ENCODE results near the gene BRIP1.
"Not testable (repeated sequence)": the region's sequence is repeated elsewhere in the genome, so short reads cannot be mapped to it uniquely, and the experiment has no call there.

Gene BRIP1

DNA sequence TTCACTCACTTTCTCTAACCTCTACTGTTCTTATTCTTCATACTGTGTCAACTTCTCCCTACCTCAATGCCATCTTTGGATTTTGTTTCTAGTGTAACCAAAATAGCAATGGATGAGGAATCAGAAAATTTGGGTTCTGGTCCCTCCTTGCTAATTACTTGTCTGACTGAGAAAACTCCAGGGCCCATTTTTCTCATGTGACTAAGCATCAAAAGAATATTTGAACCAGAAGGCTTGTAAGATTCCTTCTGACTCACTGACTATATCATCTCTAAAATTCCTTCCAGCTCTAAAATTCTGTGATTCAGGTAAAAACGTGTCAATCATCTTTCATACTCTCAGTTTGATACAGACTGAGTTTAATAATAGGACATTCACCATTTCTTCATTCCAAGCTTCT is 57.9 kb downstream of the BRIP1 start:
- no peak for DNase-seq (ENCODE audit: low read depth in 2 of 3, low spot score in 2 of 3)

- no peak for DNase-seq (ENCODE audit: low read depth in 2 of 3, low spot score in 2 of 3)
Measured at GRCh38 chr17:61803796-61804195, 59.5 kb downstream of the BRIP1 start.

DNA sequence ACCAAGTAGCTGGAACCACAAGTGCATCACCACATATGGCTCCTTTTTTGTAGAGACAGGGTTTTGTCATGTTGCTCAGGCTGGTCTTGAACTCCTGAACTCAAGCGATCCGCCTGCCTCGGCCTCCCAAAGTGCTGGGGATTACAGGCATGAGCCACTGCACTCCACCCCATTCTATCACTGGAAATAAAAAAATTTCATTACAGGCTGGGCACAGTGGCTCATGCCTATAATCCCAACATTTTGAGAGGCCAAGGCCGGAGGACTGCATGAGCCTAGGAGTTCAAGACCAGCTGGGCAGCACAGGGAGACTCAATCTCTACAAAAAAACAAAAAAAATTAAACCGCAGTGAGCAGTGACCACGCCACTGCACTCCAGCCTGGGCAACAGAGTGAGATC is 60.1 kb downstream of the BRIP1 start:
- DNase-seq (ENCODE audit: low read depth in 2 of 3, low spot score in 2 of 3) = no peak

- no peak for DNase-seq (ENCODE audit: low read depth in 2 of 3, low spot score in 2 of 3)
Measured at GRCh38 chr17:61799812-61800484, 63.4 kb downstream of the BRIP1 start.

GRCh38 chr17:61797283-61797682 is 66.0 kb downstream of the BRIP1 start:
- no peak for DNase-seq (ENCODE audit: low read depth in 2 of 3, low spot score in 2 of 3)

- no peak for DNase-seq (ENCODE audit: low read depth in 2 of 3, low spot score in 2 of 3)
Measured at GRCh38 chr17:61795546-61795945, 67.8 kb downstream of the BRIP1 start.

DNA sequence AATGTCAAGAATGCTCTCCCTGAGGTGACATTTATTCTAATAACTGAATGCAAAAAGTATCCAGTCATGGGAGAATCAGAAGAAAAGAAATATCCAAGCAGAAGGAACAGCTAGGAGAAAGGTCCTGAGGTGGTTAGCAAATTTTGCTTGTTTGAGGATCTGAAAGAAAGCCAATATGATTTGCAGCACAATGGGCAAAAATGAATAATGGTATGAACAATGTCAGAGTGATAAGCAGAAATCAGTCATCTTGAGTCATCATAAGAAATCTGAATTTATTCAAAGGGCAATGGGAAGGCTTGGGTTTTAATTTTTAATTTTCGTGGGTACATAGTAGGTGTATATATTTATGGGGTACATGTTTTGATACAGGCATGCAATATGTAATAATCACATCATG is 68.5 kb downstream of the BRIP1 start:
- DNase-seq (ENCODE audit: low read depth in 2 of 3, low spot score in 2 of 3) = no peak

DNA sequence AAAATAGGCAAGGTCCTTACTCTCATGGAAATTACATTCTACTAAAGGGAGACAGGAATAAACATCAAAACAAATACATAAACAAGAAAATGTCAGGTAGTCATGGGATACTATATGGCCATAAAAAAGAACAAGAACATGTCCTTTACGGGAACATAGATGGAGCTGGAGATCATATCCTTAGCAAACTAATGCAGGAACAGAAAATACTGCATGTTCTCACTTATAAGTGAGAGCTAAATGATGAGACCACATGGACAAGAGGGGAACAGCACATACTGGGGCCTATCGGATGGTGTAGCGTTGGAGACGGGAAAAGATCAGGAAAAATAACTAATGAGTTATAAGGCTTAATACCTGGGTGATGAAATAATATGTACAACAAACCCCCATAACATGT is 69.1 kb downstream of the BRIP1 start:
- no peak for DNase-seq (ENCODE audit: low read depth in 2 of 3, low spot score in 2 of 3)

DNA sequence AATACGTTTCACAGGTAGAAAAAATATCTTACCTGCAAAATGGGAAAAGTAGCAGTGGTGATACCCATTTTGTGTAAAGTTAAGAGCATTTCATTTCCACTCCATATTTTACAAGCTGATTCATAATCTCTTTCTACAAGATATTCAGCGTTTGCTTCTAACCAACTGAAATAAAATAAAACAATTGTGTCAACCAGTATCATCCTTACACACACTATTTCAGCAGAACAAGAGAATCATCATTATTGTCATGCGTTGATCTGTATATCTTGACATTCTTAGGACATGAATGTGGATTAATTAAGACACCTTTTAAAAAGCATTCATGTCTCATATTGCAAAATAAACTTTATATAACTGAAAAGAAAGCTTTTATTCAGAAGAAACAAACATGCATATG is 69.8 kb downstream of the BRIP1 start:
- no peak for DNase-seq (ENCODE audit: low read depth in 2 of 3, low spot score in 2 of 3)

GRCh38 chr17:61789872-61790271 is 73.5 kb downstream of the BRIP1 start:
- no peak for DNase-seq (ENCODE audit: low read depth in 2 of 3, low spot score in 2 of 3)

DNA sequence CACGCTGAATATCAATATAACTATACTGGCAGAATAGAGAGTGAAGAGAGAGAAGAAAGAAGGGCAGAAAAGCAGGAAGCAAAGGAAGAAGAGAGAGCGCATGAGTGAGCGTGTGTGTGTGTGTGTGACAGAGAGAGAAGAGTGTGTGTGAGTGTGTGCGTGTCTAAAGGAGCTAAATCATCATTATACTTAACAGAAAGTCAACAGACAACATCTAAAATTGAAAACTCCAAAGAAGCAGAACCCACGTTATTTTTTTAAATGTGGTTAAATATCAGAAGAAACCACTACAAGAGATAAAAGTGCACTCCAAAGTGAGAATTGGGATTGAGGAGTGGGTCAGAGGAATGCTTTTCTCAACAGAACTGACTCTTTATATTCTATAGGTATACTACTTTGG is 77.2 kb downstream of the BRIP1 start:
- DNase-seq (ENCODE audit: low read depth in 2 of 3, low spot score in 2 of 3) = no peak

- DNase-seq (ENCODE audit: low read depth in 2 of 3, low spot score in 2 of 3) = no peak
Measured at GRCh38 chr17:61784510-61784909, 78.8 kb downstream of the BRIP1 start.

DNA sequence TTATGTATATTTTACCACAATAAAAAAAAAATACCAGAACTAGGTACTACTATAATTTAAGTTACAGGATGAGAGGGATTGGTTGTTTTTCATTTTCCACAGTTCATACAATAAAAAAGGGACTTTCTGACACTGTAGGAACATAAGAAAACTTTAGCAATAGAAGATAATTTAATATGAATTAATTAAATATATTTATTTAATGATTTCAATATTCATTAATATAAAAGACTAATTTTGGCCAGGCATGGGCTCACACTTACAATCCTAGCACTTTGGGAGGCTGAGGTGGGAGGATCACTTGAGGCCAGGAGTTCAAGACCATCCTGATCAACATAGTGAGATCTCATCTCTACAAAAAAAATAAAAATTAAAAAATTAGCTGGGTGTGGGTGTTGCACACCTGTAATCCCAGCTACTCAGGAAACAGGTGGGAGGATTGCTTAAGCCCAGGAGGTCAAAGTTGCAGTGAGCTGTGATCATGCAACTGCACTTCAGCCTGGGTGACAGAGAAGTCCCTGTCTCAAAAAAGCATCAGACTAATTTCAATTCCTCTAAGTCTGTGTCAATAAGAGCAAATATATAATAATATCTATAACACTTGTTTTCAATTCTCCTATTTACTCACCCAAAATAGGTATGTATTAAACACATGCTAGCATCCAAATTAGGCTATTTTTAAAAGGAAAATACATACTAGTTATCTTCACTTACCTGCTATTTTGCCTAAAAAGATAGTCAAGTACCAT is 79.6 kb downstream of the BRIP1 start:
- no peak for DNase-seq (ENCODE audit: low read depth in 2 of 3, low spot score in 2 of 3)

DNA sequence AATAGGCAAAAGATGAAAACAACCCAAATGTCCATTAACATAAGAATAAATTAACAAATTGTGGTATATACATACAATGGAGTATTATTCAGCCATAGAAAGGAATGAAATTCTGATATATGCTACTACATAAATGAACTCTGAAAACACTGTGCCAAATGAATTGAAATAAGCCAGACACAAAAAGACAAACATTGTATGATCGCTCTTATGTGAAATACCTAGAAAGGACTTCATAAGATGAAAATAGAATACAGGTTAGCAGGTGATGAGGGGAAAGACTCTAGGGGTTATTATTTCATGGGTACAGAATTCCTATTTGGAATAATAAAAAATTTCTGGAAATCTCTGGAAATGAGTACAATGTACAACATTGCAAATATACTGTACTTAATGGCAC is 80.2 kb downstream of the BRIP1 start:
- no peak for DNase-seq (ENCODE audit: low read depth in 2 of 3, low spot score in 2 of 3)

- no peak for DNase-seq (ENCODE audit: low read depth in 2 of 3, low spot score in 2 of 3)
Measured at GRCh38 chr17:61782683-61783082, 80.6 kb downstream of the BRIP1 start.

DNA sequence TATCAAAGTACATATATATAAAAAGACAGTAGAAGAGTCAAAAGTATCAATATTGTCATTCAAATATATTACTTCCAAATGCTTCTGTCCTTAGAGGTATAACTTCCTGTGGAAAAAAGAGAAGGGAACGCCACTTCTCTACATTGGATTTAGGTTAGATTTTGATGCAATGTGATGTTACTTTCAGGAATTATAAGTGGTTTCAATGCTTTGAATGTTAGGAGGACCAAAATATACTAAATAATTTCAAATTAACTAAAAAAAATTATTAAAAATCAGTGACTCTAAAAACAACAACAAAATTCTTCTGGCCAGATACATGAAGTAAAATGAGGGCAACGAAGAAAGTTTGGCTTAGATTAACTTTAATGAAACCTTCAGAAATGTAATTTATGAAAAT is 88.0 kb downstream of the BRIP1 start:
- DNase-seq (ENCODE audit: low read depth in 2 of 3, low spot score in 2 of 3) = no peak

- no peak for DNase-seq (ENCODE audit: low read depth in 2 of 3, low spot score in 2 of 3)
Measured at GRCh38 chr17:61774724-61775123, 88.6 kb downstream of the BRIP1 start.

DNA sequence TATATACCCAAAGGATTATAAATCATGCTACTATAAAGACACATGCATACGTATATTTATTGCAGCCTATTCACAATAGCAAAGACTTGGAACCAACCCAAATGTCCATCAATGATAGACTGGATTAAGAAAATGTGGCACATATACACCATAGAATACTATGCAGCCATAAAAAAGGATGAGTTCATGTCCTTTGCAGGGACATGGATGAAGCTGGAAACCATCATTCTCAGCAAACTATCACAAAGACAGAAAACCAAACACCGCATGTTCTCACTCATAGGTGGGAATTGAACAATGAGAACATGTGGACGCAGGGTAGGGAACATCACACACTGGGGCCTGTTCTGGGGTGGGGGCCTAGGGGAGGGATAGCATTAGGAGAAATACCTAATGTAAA is 89.2 kb downstream of the BRIP1 start:
- DNase-seq (ENCODE audit: low read depth in 2 of 3, low spot score in 2 of 3) = not testable (repeated sequence)

GRCh38 chr17:61770752-61771533 is 92.4 kb downstream of the BRIP1 start:
- no peak for DNase-seq (ENCODE audit: low read depth in 2 of 3, low spot score in 2 of 3)

GRCh38 chr17:61770043-61770442 is 93.3 kb downstream of the BRIP1 start:
- no peak for DNase-seq (ENCODE audit: low read depth in 2 of 3, low spot score in 2 of 3)

GRCh38 chr17:61768405-61768804 is 94.9 kb downstream of the BRIP1 start:
- no peak for DNase-seq (ENCODE audit: low read depth in 2 of 3, low spot score in 2 of 3)

DNA sequence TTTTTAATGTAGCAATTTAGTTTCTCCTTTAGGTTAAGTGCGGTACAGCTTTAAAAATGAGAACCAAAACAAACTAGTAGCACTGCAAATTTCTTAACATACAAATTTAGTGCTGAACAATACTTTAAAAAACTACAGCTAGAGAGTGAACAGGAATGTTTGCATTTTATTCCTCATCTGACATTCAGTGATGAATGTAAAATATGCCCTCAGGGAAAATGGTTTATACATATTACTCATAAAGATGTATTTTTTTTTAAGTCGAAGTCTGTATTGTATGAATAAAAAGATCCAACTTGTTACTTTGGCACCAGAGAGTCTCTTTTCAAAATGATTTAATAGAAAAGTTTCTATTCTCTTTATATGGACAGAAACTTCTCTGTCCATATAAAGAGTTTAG is 96.8 kb downstream of the BRIP1 start:
- no peak for DNase-seq (ENCODE audit: low read depth in 2 of 3, low spot score in 2 of 3)

Measured in activated CD8-positive, alpha-beta memory T cell treated with anti-CD3 and anti-CD28 coated beads for 48 hours (primary cell).